A549 (cell line): ENCODE measurements around the gene CNTNAP2. TPM values are rescaled to one million over a fixed set of nuclear protein-coding genes. Genes with fewer than 3 reads are reported as not detected.

ENCODE experiments used
- ATAC-seq, 2 experiments: fragments of 200-7000 bp in 1 of 2; fragments of >200 bp in 1 of 2; cut with Nextera tagmentation in 1 of 2; cut with Tn5 transposase in 1 of 2; 3 replicates each; pipeline versions ENCODE4 v1.8.0 to v1.9.1; 2018 to 2020; ENCODE audit warnings: mild to moderate bottlenecking in 1 of 2, moderate library complexity in 1 of 2
- CTCF ChIA-PET: fragments of 300-600 bp; sonication (Branson Sonifier 250); formaldehyde crosslinking; extraction: SDS; loops from one replicate; lab custom pipeline; 2021; ENCODE audit warnings: antibody characterized with exemption, inconsistent platforms; lab: Yijun Ruan, JAX
- POLR2A ChIA-PET: fragments of 350-600 bp; formaldehyde crosslinking; extraction: SDS; loops from one replicate; lab custom pipeline; 2021; ENCODE audit warnings: antibody characterized with exemption, inconsistent platforms; lab: Yijun Ruan, JAX
- DNase-seq, 2 experiments: peaks; one replicate each; pipeline versions ENCODE4 v3.0.0 to v3.0.0-alpha.2; 2011 to 2016; ENCODE audit warnings: low read depth in 1 of 2, low spot score in 1 of 2
- FAIRE-seq: peaks from 2 replicates; lab custom pipeline; 2011; peaks lifted over from hg19 to GRCh38; lab: Jason Lieb, UNC
- H3K27ac ChIP-seq, 2 experiments: fragments of >200 bp; sonication (Bioruptor Twin); formaldehyde crosslinking; 3 replicates each; pipeline ENCODE4 v1.5.1; 2016 to 2017
- H3K4me1 ChIP-seq: fragments of >200 bp; sonication (Bioruptor Twin); formaldehyde crosslinking; 3 replicates; pipeline ENCODE4 v1.6.1; 2016
- H3K4me2 ChIP-seq: fragments of >200 bp; sonication (Bioruptor Twin); formaldehyde crosslinking; 3 replicates; pipeline ENCODE4 v1.6.1; 2016
- H3K4me3 ChIP-seq: fragments of >200 bp; sonication (Bioruptor Twin); formaldehyde crosslinking; 3 replicates; pipeline ENCODE4 v1.5.1; 2016
- H3K9me3 ChIP-seq: fragments of >200 bp; sonication (Bioruptor Twin); formaldehyde crosslinking; 3 replicates; pipeline ENCODE4 v1.6.1; 2016
- ATOH8 ChIP-seq: fragments of 250-450 bp; sonication (Bioruptor Pico); IDR thresholded peaks from 2 replicates; pipeline ENCODE4 v1.5.0; 2020; ENCODE audit warnings: low read depth, mild to moderate bottlenecking, moderate library complexity
- BCL3 ChIP-seq: fragments of >200 bp; sonication (Bioruptor Twin); formaldehyde crosslinking; IDR thresholded peaks from 3 replicates; pipeline ENCODE4 v1.6.1; 2016
- CHD2 ChIP-seq: fragments of 150-350 bp; IDR thresholded peaks from 2 replicates; pipeline ENCODE4 v1.6.1; 2014; ENCODE audit warnings: low read length; ENCODE audit not compliant: partially characterized antibody
- EHF ChIP-seq: fragments of 250-450 bp; sonication (Bioruptor Pico); IDR thresholded peaks from 2 replicates; pipeline ENCODE4 v1.5.0; 2020; ENCODE audit warnings: mild to moderate bottlenecking
- FOSL2 ChIP-seq, 2 experiments: fragments of 450-650 bp in 1 of 2; fragments of >200 bp in 1 of 2; sonication (Bioruptor Twin) in 1 of 2; formaldehyde crosslinking; IDR thresholded peaks; 2 replicates each; pipeline versions ENCODE4 v1.5.0 to v1.6.1; 2016 to 2020; ENCODE audit warnings: mild to moderate bottlenecking in 1 of 2, moderate library complexity in 1 of 2
- HES2 ChIP-seq: fragments of >200 bp; sonication (Bioruptor Twin); formaldehyde crosslinking; IDR thresholded peaks from 2 replicates; pipeline ENCODE4 v1.6.1; 2016
- HEYL ChIP-seq: fragments of 250-450 bp; sonication (Bioruptor Pico); IDR thresholded peaks from 2 replicates; pipeline ENCODE4 v1.8.0; 2021; ENCODE audit warnings: mild to moderate bottlenecking, moderate library complexity
- HMGXB4 ChIP-seq: fragments of 250-450 bp; sonication (Bioruptor Pico); IDR thresholded peaks from 2 replicates; pipeline ENCODE4 v1.5.0; 2021; ENCODE audit warnings: mild to moderate bottlenecking, moderate library complexity, borderline replicate concordance
- MAFK ChIP-seq: fragments of 450-650 bp; IDR thresholded peaks from 2 replicates; pipeline ENCODE4 v1.6.1; 2014; ENCODE audit not compliant: partially characterized antibody
- PHF8 ChIP-seq: fragments of 200-600 bp; sonication (generic); IDR thresholded peaks from 2 replicates; pipeline ENCODE4 v1.6.1; 2016; ENCODE audit warnings: low read depth, mild to moderate bottlenecking, antibody characterized with exemption, moderate library complexity, borderline replicate concordance
- POLR2A ChIP-seq: IDR thresholded peaks from 2 replicates; pipeline ENCODE4 v1.6.1; 2012; ENCODE audit warnings: mild to moderate bottlenecking, low read length
- RCOR1 ChIP-seq: fragments of 150-350 bp; IDR thresholded peaks from 2 replicates; pipeline ENCODE4 v1.6.1; 2014; ENCODE audit warnings: antibody characterized with exemption, low read length, low read depth
- SMC3 ChIP-seq: fragments of >200 bp; sonication (Bioruptor Twin); formaldehyde crosslinking; IDR thresholded peaks from 3 replicates; pipeline ENCODE4 v1.6.1; 2018; ENCODE audit warnings: inconsistent platforms
- USF2 ChIP-seq: fragments of 450-650 bp; IDR thresholded peaks from 2 replicates; pipeline ENCODE4 v1.6.1; 2014; ENCODE audit warnings: antibody characterized with exemption
- ZFP36 ChIP-seq: fragments of 450-650 bp; IDR thresholded peaks from 2 replicates; pipeline ENCODE4 v1.6.1; 2014; ENCODE audit warnings: borderline replicate concordance; ENCODE audit not compliant: partially characterized antibody
- WGBS: methylation state at CpG from one replicate; pipeline ENCODE4 v1.1.6; 2017; ENCODE audit errors: missing lambda C conversion rate; 5-methylcytosine and 5-hydroxymethylcytosine counted together
- polyA plus RNA-seq, 4 experiments: library from polyadenylated mRNA; depleted of rRNA in 3 of 4; stranded (reverse); fragments of >200 nt; fragmentation: RNase III in 1 of 4; extraction: RNeasy Plus Mini Kit Qiagen cat#74134 plus additional on column Dnase treatment in 1 of 4; gene quantifications; 2 replicates in 3 of 4; 3 replicates in 1 of 4; pipeline ENCODE4 v1.2.3, GENCODE V29; 2011 to 2017

CNTNAP2 gene
- polyA plus RNA-seq, 2 of the 4 experiments (the other 2 are of a cell fraction) = 0.05 to 0.13 TPM

- Histone ChIP-seq H3K4me2 (no peak overlapping the region), H3K27ac (no peak overlapping the region), H3K9me3 (no peaks in the 10 kb centered on the region), H3K4me1 (no peaks in the 10 kb centered on the region)
- CTCF ChIA-PET = no interaction called here
- POLR2A ChIA-PET = no interaction called here
- ATAC-seq = no peak
- 5% methylated on average over 1 of the region's 1 CpG for WGBS
- TF ChIP-seq ATOH8 (CRISPR knock-in tag) (no peak), USF2 (no peak), CHD2 (no peak), MAFK (no peak)
- TF ChIP-seq, all 56 proteins: peak for 0
- no peak overlapping the region for H3K4me3 ChIP-seq
- FAIRE-seq = no peak
- DNase-seq = no peak
Observed at GRCh38 chr7:146698995-146699610, 582.5 kb downstream of the CNTNAP2 start.

- FAIRE-seq = no peak
- Histone ChIP-seq H3K9me3 (0 out of 3 replicates have a peak, but pooled peaks cover 5% of the 10 kb centered on the region), H3K4me2 (no peak overlapping the region), H3K4me3 (no peak overlapping the region), H3K4me1 (no peaks in the 10 kb centered on the region), H3K27ac (no peak overlapping the region)
- DNase-seq = no peak
- TF ChIP-seq MAFK = peak; percentile 77
- no peak for TF ChIP-seq HEYL (CRISPR knock-in tag)
- CTCF ChIA-PET = no interaction called here
- WGBS = 18% methylated on average over 1 of the region's 1 CpG
- POLR2A ChIA-PET = no interaction called here
- ATAC-seq = no peak
Observed at GRCh38 chr7:146700015-146700560, 583.5 kb downstream of the CNTNAP2 start.

GRCh38 chr7:146701166-146701565, 584.6 kb downstream of the CNTNAP2 start:
- peaks cover 8% of the 10 kb centered on the region; the same call in 1 of the 3 replicates for H3K9me3 ChIP-seq
- FAIRE-seq (no peak), ATAC-seq (no peak)
- H3K27ac ChIP-seq = no peak overlapping the region
- CTCF ChIA-PET = no interaction called here
- TF ChIP-seq PHF8 = no peak
- no peak for TF ChIP-seq POLR2A
- TF ChIP-seq CHD2 = no peak
- no peak for TF ChIP-seq RCOR1
- TF ChIP-seq ZFP36 = no peak
- no peak for TF ChIP-seq HEYL (CRISPR knock-in tag)
- TF ChIP-seq BCL3 = no peak
- TF ChIP-seq HES2 = no peak
- no peak for TF ChIP-seq HMGXB4 (CRISPR knock-in tag)
- TF ChIP-seq EHF (CRISPR knock-in tag) = no peak
- TF ChIP-seq FOSL2 (IDR thresholded peaks at IDR 0.05) = no peak
- TF ChIP-seq FOSL2 (CRISPR knock-in tag; IDR thresholded peaks at IDR 0.05) = no peak
- no peak for TF ChIP-seq SMC3
- TF ChIP-seq, all 56 proteins: peak for 0
- POLR2A ChIA-PET = no interaction called here
- Histone ChIP-seq H3K4me1 (no peaks in the 10 kb centered on the region), H3K4me3 (no peak overlapping the region), H3K4me2 (no peak overlapping the region)
- 10% methylated on average over 3 of the region's 3 CpGs for WGBS
- DNase-seq = no peak
